ENCODE measurements around the gene CCDC97.

The CCDC97 gene

DNA sequence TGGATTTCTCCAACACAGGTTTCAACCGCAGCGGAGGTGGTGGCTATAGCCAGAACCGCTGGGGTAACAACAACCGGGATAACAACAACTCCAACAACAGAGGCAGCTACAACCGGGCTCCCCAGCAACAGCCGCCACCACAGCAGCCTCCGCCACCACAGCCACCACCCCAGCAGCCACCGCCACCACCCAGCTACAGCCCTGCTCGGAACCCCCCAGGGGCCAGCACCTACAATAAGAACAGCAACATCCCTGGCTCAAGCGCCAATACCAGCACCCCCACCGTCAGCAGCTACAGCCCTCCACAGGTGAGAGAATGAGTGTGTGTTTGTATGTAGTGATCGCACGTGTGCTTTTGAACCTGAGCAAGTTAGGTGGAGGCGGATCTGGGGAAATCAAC is 6.0 kb upstream of the CCDC97 start:
- H3K27ac ChIP-seq, result no peak overlapping the region
- no peak overlapping the region for H3K4me3 ChIP-seq
- TF ChIP-seq POLR2AphosphoS5 (IDR thresholded peaks at IDR 0.05; ENCODE audit: borderline replicate concordance, low read depth, low read length) (no peak), FOXP2 (optimal IDR thresholded peaks at IDR 0.05; ENCODE audit: control extremely low read depth, extremely low read length, insufficient read depth) (no peak), EZH2 (IDR thresholded peaks at IDR 0.05) (no peak)
- peaks cover 88% of the 10 kb centered on the region for H3K36me3 ChIP-seq (ENCODE audit: insufficient read depth, low read length)
- H3K9ac ChIP-seq (ENCODE audit: insufficient read length), result no peak overlapping the region
- DNase-seq (ENCODE audit: low read depth, low spot score), result no peak
- H3K9me3 ChIP-seq (ENCODE audit: low read depth, low read length), result no peaks in the 10 kb centered on the region

- no peaks in the 10 kb centered on the region for H3K9me3 ChIP-seq (ENCODE audit: low read depth, low read length)
- peaks cover 79% of the 10 kb centered on the region for H3K36me3 ChIP-seq (ENCODE audit: insufficient read depth, low read length)
- no peak overlapping the region for H3K4me3 ChIP-seq
- H3K9ac ChIP-seq (ENCODE audit: insufficient read length), result no peak overlapping the region
- no peak for DNase-seq (ENCODE audit: low read depth, low spot score)
- H3K27ac ChIP-seq, result no peak overlapping the region
- TF ChIP-seq FOXP2 (optimal IDR thresholded peaks at IDR 0.05; ENCODE audit: control extremely low read depth, extremely low read length, insufficient read depth) (no peak), EZH2 (IDR thresholded peaks at IDR 0.05) (no peak), POLR2AphosphoS5 (IDR thresholded peaks at IDR 0.05; ENCODE audit: borderline replicate concordance, low read depth, low read length) (no peak)
Observed at GRCh38 chr19:41304706-41305483, 5.1 kb upstream of the CCDC97 start.

DNA sequence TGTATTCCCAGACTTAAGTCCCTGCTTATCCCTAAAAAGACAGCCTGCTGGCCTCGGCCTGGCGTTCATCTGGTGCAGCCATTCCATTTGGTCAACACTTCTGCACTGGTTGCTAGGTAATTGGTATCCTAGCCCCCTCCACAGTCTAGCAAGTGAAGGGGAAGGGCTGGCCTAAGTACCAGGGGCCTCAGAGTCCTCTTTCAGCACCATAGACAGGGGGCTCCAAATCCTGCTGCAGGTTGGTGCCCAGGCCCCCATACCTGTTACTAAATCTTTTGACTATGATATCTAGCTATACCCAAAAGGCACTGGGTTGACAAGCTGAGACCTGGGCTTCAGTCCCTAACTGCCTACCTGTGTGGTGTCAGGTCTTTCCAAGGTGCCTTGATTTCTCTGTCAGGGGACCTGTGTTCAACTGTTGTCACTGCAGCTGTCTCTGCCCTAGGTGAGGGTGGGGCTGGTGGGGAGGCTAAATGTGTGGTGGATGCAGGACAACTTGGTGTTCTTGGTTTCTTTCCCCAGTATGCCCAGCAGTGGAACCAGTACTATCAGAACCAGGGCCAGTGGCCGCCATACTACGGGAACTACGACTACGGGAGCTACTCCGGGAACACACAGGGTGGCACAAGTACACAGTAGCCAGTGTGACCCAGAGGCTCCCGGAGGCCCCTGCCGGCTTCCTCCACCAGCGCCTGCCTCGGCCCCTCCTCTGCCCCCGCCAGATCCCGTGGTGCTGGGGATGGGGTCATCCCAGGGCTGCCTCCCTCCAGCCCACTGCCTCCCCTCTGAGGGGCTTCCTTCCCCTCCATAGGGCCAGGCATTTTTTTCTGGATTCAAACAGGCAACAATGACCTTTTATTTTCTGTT is 3.8 kb upstream of the CCDC97 start:
- DNase-seq (ENCODE audit: low read depth, low spot score), result no peak
- TF ChIP-seq POLR2AphosphoS5 (IDR thresholded peaks at IDR 0.05; ENCODE audit: borderline replicate concordance, low read depth, low read length) (no peak), EZH2 (IDR thresholded peaks at IDR 0.05) (no peak), FOXP2 (optimal IDR thresholded peaks at IDR 0.05; ENCODE audit: control extremely low read depth, extremely low read length, insufficient read depth) (no peak)
- no peak overlapping the region for H3K4me3 ChIP-seq
- no peak overlapping the region for H3K9ac ChIP-seq (ENCODE audit: insufficient read length)
- H3K9me3 ChIP-seq (ENCODE audit: low read depth, low read length), result no peaks in the 10 kb centered on the region
- peaks cover 66% of the 10 kb centered on the region for H3K36me3 ChIP-seq (ENCODE audit: insufficient read depth, low read length)
- H3K27ac ChIP-seq, result peak overlapping the region; percentile 87

GRCh38 chr19:41307090-41307875 is 2.7 kb upstream of the CCDC97 start:
- Histone ChIP-seq H3K9ac (ENCODE audit: insufficient read length) (peak overlapping the region; percentile 4), H3K9me3 (ENCODE audit: low read depth, low read length) (no peaks in the 10 kb centered on the region), H3K27ac (peak overlapping the region; percentile 87), H3K4me3 (no peak overlapping the region), H3K36me3 (ENCODE audit: insufficient read depth, low read length) (peaks cover 55% of the 10 kb centered on the region)
- no peak for TF ChIP-seq FOXP2 (optimal IDR thresholded peaks at IDR 0.05; ENCODE audit: control extremely low read depth, extremely low read length, insufficient read depth)
- no peak for TF ChIP-seq EZH2 (IDR thresholded peaks at IDR 0.05)
- no peak for TF ChIP-seq POLR2AphosphoS5 (IDR thresholded peaks at IDR 0.05; ENCODE audit: borderline replicate concordance, low read depth, low read length)
- DNase-seq (ENCODE audit: low read depth, low spot score), result no peak

DNA sequence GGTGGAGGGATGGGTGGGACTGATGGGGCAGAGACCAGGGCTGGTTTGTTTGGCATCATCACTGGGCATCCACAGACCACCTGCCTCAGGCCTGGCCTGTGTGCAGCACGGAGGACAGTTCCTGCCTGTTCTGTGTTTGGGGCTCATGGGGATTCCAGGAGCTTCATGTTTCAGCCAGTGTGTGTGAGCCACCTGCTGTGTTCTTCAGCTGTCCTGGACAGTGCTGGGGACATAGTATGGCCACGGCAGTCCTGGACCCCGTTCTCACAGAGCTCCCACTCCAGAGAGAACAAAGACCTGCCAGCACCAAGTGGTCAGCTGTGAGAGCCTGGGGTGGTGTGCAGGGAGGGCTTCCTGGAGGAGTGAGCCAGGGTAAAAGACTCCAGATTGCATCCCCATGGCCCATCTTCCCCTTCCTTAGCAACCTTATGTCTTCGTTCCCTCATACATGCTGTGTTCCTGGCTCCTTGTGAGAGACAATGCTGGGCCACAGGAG is 2.0 kb upstream of the CCDC97 start:
- H3K9me3 ChIP-seq (ENCODE audit: low read depth, low read length), result no peaks in the 10 kb centered on the region
- H3K36me3 ChIP-seq (ENCODE audit: insufficient read depth, low read length), result peaks cover 55% of the 10 kb centered on the region
- no peak for DNase-seq (ENCODE audit: low read depth, low spot score)
- peak overlapping the region; percentile 87 for H3K27ac ChIP-seq
- no peak overlapping the region for H3K9ac ChIP-seq (ENCODE audit: insufficient read length)
- H3K4me3 ChIP-seq, result no peak overlapping the region
- TF ChIP-seq POLR2AphosphoS5 (IDR thresholded peaks at IDR 0.05; ENCODE audit: borderline replicate concordance, low read depth, low read length) (no peak), EZH2 (IDR thresholded peaks at IDR 0.05) (no peak), FOXP2 (optimal IDR thresholded peaks at IDR 0.05; ENCODE audit: control extremely low read depth, extremely low read length, insufficient read depth) (no peak)

- peak; percentile 91 for DNase-seq (ENCODE audit: low read depth, low spot score)
- H3K9me3 ChIP-seq (ENCODE audit: low read depth, low read length), result no peaks in the 10 kb centered on the region
- TF ChIP-seq EZH2 (IDR thresholded peaks at IDR 0.05) (no peak), POLR2AphosphoS5 (IDR thresholded peaks at IDR 0.05; ENCODE audit: borderline replicate concordance, low read depth, low read length) (no peak; the same call in 1 of the 2 replicates), FOXP2 (optimal IDR thresholded peaks at IDR 0.05; ENCODE audit: control extremely low read depth, extremely low read length, insufficient read depth) (no peak)
- H3K9ac ChIP-seq (ENCODE audit: insufficient read length), result no peak overlapping the region
- H3K36me3 ChIP-seq (ENCODE audit: insufficient read depth, low read length), result peaks cover 53% of the 10 kb centered on the region
- no peak overlapping the region for H3K4me3 ChIP-seq
- peak overlapping the region; percentile 95 for H3K27ac ChIP-seq
Observed at GRCh38 chr19:41308450-41309179, 1.4 kb upstream of the CCDC97 start.

All from SK-N-MC (cell line).